H1 (cell line): ENCODE results near the gene TBC1D16. TPM values are rescaled to one million over a fixed set of nuclear protein-coding genes. Genes with fewer than 3 reads are reported as not detected.
A peak's percentile ranks its signal among the peaks of the same experiment; 100 is the strongest.

ENCODE experiments used
- CTCF ChIA-PET: fragments of 300-600 bp; sonication (Branson Sonifier 250); formaldehyde crosslinking; loops from one replicate; lab custom pipeline; 2021; ENCODE audit not compliant: partially characterized antibody; lab: Charles Lee
- POLR2A ChIA-PET: fragments of 300-600 bp; sonication (Branson Sonifier 250); formaldehyde crosslinking; loops from one replicate; lab custom pipeline; 2021; ENCODE audit warnings: inconsistent platforms; ENCODE audit not compliant: partially characterized antibody; lab: Charles Lee
- DNase-seq, 2 experiments: peaks; one replicate each; pipeline versions ENCODE4 v3.0.0 to v3.0.0-alpha.2; 2010 to 2022; ENCODE audit warnings: low spot score in 2 of 2, low read depth in 1 of 2, mixed read lengths in 1 of 2
- FAIRE-seq: peaks from 2 replicates; lab custom pipeline; 2011; peaks lifted over from hg19 to GRCh38; lab: Jason Lieb, UNC
- H2AFZ ChIP-seq: 2 replicates; pipeline ENCODE4 v1.8.1; 2012; ENCODE audit warnings: low read length, inconsistent platforms
- H2AK5ac ChIP-seq: 2 replicates; pipeline ENCODE4 v1.6.1; 2013; ENCODE audit warnings: low read depth, low read length
- H2BK120ac ChIP-seq: replicated peaks from 2 replicates; pipeline ENCODE3; 2013; ENCODE audit warnings: low read depth, low read length, inconsistent platforms
- H2BK12ac ChIP-seq: 2 replicates; pipeline ENCODE4 v1.6.1; 2013; ENCODE audit warnings: low read depth, low read length
- H2BK15ac ChIP-seq: 2 replicates; pipeline ENCODE4 v1.6.1; 2013; ENCODE audit warnings: low read length
- H2BK20ac ChIP-seq: 2 replicates; pipeline ENCODE4 v1.6.1; 2013; ENCODE audit warnings: low read length
- H2BK5ac ChIP-seq: 2 replicates; pipeline ENCODE4 v1.6.1; 2013; ENCODE audit warnings: low read depth, low read length
- H3K14ac ChIP-seq: 2 replicates; pipeline ENCODE4 v1.6.1; 2013; ENCODE audit warnings: inconsistent platforms; ENCODE audit not compliant: insufficient read length
- H3K18ac ChIP-seq: 2 replicates; pipeline ENCODE4 v1.6.1; 2013; ENCODE audit warnings: low read length; ENCODE audit errors: extremely low read depth
- H3K23ac ChIP-seq: 2 replicates; pipeline ENCODE4 v1.6.1; 2013; ENCODE audit warnings: inconsistent platforms; ENCODE audit not compliant: insufficient read length
- H3K23me2 ChIP-seq: 2 replicates; pipeline ENCODE4 v1.6.1; 2013; ENCODE audit warnings: low read depth, low read length
- H3K27ac ChIP-seq: 2 replicates; pipeline ENCODE4 v1.6.1; 2011; ENCODE audit warnings: low read depth, low read length, inconsistent platforms
- H3K27me3 ChIP-seq, 4 experiments: replicated peaks in 1 of 4; 1 replicate in 1 of 4; 2 replicates in 3 of 4; pipeline versions ENCODE4 v1.6.1 to v1.8.1; 2011 to 2013; ENCODE audit warnings: low read length in 3 of 4, mild to moderate bottlenecking in 3 of 4, inconsistent platforms in 2 of 4, mixed read lengths in 2 of 4, moderate library complexity in 1 of 4; ENCODE audit not compliant: control insufficient read depth in 3 of 4, insufficient read depth in 3 of 4; ENCODE audit errors: extremely low read depth in 1 of 4
- H3K36me3 ChIP-seq, 4 experiments: 2 replicates each; pipeline versions ENCODE4 v1.6.1 to v1.8.1; 2011 to 2013; ENCODE audit warnings: mild to moderate bottlenecking in 4 of 4, low read length in 3 of 4, moderate library complexity in 2 of 4, control low read depth in 1 of 4, inconsistent platforms in 1 of 4; ENCODE audit not compliant: insufficient read depth in 4 of 4, control insufficient read depth in 2 of 4
- H3K4ac ChIP-seq: replicated peaks from 2 replicates; pipeline ENCODE3; 2013; ENCODE audit warnings: low read length, low read depth, mixed read lengths, inconsistent platforms; ENCODE audit not compliant: insufficient read length
- H3K4me1 ChIP-seq, 4 experiments: replicated peaks in 1 of 4; 1 replicate in 1 of 4; 2 replicates in 3 of 4; pipeline versions ENCODE4 v1.6.1 to v1.8.1; 2011 to 2013; ENCODE audit warnings: low read length in 3 of 4, inconsistent platforms in 2 of 4, mixed read lengths in 1 of 4; ENCODE audit not compliant: insufficient read depth in 4 of 4, control insufficient read depth in 3 of 4
- H3K4me2 ChIP-seq, 2 experiments: 2 replicates each; pipeline versions ENCODE4 v1.6.1 to v1.8.1; 2011 to 2013; ENCODE audit warnings: low read depth in 2 of 2, low read length in 2 of 2, control low read depth in 1 of 2, inconsistent platforms in 1 of 2, mild to moderate bottlenecking in 1 of 2; ENCODE audit not compliant: insufficient read depth in 1 of 2
- H3K4me3 ChIP-seq, 4 experiments: fragments of 200-600, 300-600 bp in 1 of 4; sonication (generic), shearing (Covaris generic), sonication (Bioruptor Twin) in 1 of 4; 2 replicates each; pipeline versions ENCODE4 v1.5.1 to v1.8.1; 2011 to 2016; ENCODE audit warnings: low read length in 4 of 4, low read depth in 3 of 4, control low read depth in 2 of 4, inconsistent platforms in 2 of 4, mild to moderate bottlenecking in 2 of 4, mixed read lengths in 1 of 4, moderate library complexity in 1 of 4; ENCODE audit not compliant: insufficient read depth in 2 of 4; ENCODE audit errors: extremely low read depth in 1 of 4
- H3K56ac ChIP-seq: replicated peaks from 2 replicates; pipeline ENCODE3; 2013; ENCODE audit warnings: low read depth, mild to moderate bottlenecking, mixed read lengths, low read length, inconsistent platforms; ENCODE audit not compliant: insufficient read length
- H3K79me1 ChIP-seq: 2 replicates; pipeline ENCODE4 v1.6.1; 2013; ENCODE audit warnings: low read depth, low read length, control low read depth
- H3K79me2 ChIP-seq, 2 experiments: 2 replicates each; pipeline versions ENCODE4 v1.6.1 to v1.8.1; 2012 to 2013; ENCODE audit warnings: low read length in 2 of 2, mild to moderate bottlenecking in 2 of 2, inconsistent platforms in 1 of 2; ENCODE audit not compliant: insufficient read depth in 2 of 2, control insufficient read depth in 1 of 2
- H3K9ac ChIP-seq, 4 experiments: replicated peaks in 1 of 4; 1 replicate in 1 of 4; 2 replicates in 3 of 4; pipeline versions ENCODE4 v1.6.1 to v1.8.1; 2011 to 2013; ENCODE audit warnings: low read depth in 3 of 4, low read length in 3 of 4, control low read depth in 2 of 4, mild to moderate bottlenecking in 2 of 4, moderate library complexity in 2 of 4, inconsistent platforms in 1 of 4; ENCODE audit errors: extremely low read depth in 1 of 4
- H3K9me3 ChIP-seq, 2 experiments: 2 replicates each; pipeline versions ENCODE4 v1.6.1 to v1.8.1; 2012 to 2013; ENCODE audit warnings: mild to moderate bottlenecking in 2 of 2, moderate library complexity in 2 of 2, control low read depth in 1 of 2, inconsistent platforms in 1 of 2, low read depth in 1 of 2, low read length in 1 of 2, mixed read lengths in 1 of 2; ENCODE audit not compliant: insufficient read depth in 2 of 2
- H4K20me1 ChIP-seq, 2 experiments: replicated peaks in 1 of 2; 2 replicates each; pipeline versions ENCODE3 to v1.8.1; 2011 to 2013; ENCODE audit warnings: inconsistent platforms in 2 of 2, low read length in 2 of 2, mild to moderate bottlenecking in 1 of 2; ENCODE audit not compliant: insufficient read depth in 2 of 2, control insufficient read depth in 1 of 2
- H4K5ac ChIP-seq: 2 replicates; pipeline ENCODE4 v1.6.1; 2013; ENCODE audit warnings: low read length, low read depth, mixed read lengths, inconsistent platforms; ENCODE audit not compliant: insufficient read length
- H4K8ac ChIP-seq: 2 replicates; pipeline ENCODE4 v1.8.0; 2013; ENCODE audit warnings: mild to moderate bottlenecking, moderate library complexity, low read length, inconsistent platforms; ENCODE audit not compliant: insufficient read depth; ENCODE audit errors: extremely low read depth
- H4K91ac ChIP-seq: replicated peaks from 2 replicates; pipeline ENCODE3; 2013; ENCODE audit warnings: low read length, mixed read lengths, inconsistent platforms; ENCODE audit not compliant: insufficient read length
- CREB1 ChIP-seq: IDR thresholded peaks from 2 replicates; pipeline ENCODE4 v1.6.1; 2012; ENCODE audit warnings: inconsistent platforms
- HDAC2 ChIP-seq, 2 experiments: fragments of 300-600 bp in 1 of 2; sonication (generic) in 1 of 2; IDR thresholded peaks; 2 replicates each; pipeline ENCODE4 v1.6.1; 2011 to 2012; ENCODE audit warnings: low read depth in 2 of 2, low read length in 2 of 2, mild to moderate bottlenecking in 2 of 2, moderate library complexity in 2 of 2, borderline replicate concordance in 1 of 2, inconsistent platforms in 1 of 2
- NANOG ChIP-seq: IDR thresholded peaks from 2 replicates; pipeline ENCODE4 v1.6.1; 2011; ENCODE audit warnings: low read length, low read depth, mild to moderate bottlenecking, inconsistent platforms; ENCODE audit not compliant: insufficient read depth, poor library complexity, severe bottlenecking
- NRF1 ChIP-seq: IDR thresholded peaks from 2 replicates; pipeline ENCODE4 v1.6.1; 2011; ENCODE audit warnings: mild to moderate bottlenecking, low read depth, low read length, improper control_type of control experiment
- POU5F1 ChIP-seq: IDR thresholded peaks from 2 replicates; pipeline ENCODE4 v1.6.1; 2011; ENCODE audit warnings: low read depth, mild to moderate bottlenecking, low read length, moderate library complexity
- RAD21 ChIP-seq, 2 experiments: IDR thresholded peaks in 1 of 2; conservative IDR thresholded peaks in 1 of 2; 2 replicates each; pipeline ENCODE4 v1.6.1; 2011; ENCODE audit warnings: low read depth in 2 of 2, low read length in 2 of 2, improper control_type of control experiment in 1 of 2, inconsistent platforms in 1 of 2, mild to moderate bottlenecking in 1 of 2, moderate library complexity in 1 of 2
- SIX5 ChIP-seq: IDR thresholded peaks from 2 replicates; pipeline ENCODE4 v1.6.1; 2011; ENCODE audit warnings: mild to moderate bottlenecking, low read depth, low read length
- TAF1 ChIP-seq: IDR thresholded peaks from 2 replicates; pipeline ENCODE4 v1.6.1; 2011; ENCODE audit warnings: mild to moderate bottlenecking, low read depth, low read length
- TAF7 ChIP-seq: optimal IDR thresholded peaks from 2 replicates; pipeline ENCODE3; 2011; ENCODE audit warnings: low read depth, mild to moderate bottlenecking, inconsistent platforms, low read length, moderate library complexity, borderline replicate concordance
- YY1 ChIP-seq: IDR thresholded peaks from 2 replicates; pipeline ENCODE4 v1.6.1; 2011; ENCODE audit warnings: low read depth, mild to moderate bottlenecking, low read length
- WGBS, 2 experiments: shearing (Covaris generic) in 1 of 2; methylation state at CpG; one replicate each; pipeline versions ENCODE4 v1.1.6 to v1.1.7; 2013 to 2015; ENCODE audit warnings: low lambda C conversion rate in 2 of 2, mixed read lengths in 2 of 2, inconsistent platforms in 1 of 2, low coverage in 1 of 2, missing lambda C conversion rate in 1 of 2; ENCODE audit not compliant: insufficient replicate concordance in 2 of 2, insufficient coverage in 1 of 2, insufficient read length in 1 of 2; ENCODE audit errors: extremely low coverage in 1 of 2, missing lambda C conversion rate in 1 of 2; 5-methylcytosine and 5-hydroxymethylcytosine counted together
- polyA plus RNA-seq, 7 experiments: library from polyadenylated mRNA; depleted of rRNA in 3 of 7; stranded (reverse) in 5 of 7; unstranded in 2 of 7; fragments of >200 nt in 5 of 7; fragments of 200-250 nt in 2 of 7; gene quantifications; 1 replicate in 5 of 7; 2 replicates in 1 of 7; 4 replicates in 1 of 7; pipeline versions ENCODE4 v1.2.1 to v1.2.3, GENCODE V29; 2011 to 2013; ENCODE audit warnings: missing spikeins in 2 of 7, mixed read lengths in 2 of 7
- total RNA-seq: library from RNA; stranded (reverse); fragmentation: NEBNext Ultra II Directional; extraction: Animal tissue kit (Norgen Biotek cat#: 25700); gene quantifications from 2 replicates; pipeline ENCODE4 v1.2.1, GENCODE V29; 2021

The TBC1D16 gene
- total and polyA plus RNA-seq, 2 of the 8 experiments (the other 6 are each of a cell fraction or from before 2014, with no cell fraction given), result 21.1 to 109 TPM

- Histone ChIP-seq H2BK120ac (no peak overlapping the region), H3K4me3 (no peak overlapping the region), H3K4me1 (peaks cover 3 to 37% (median 24%) of the 10 kb centered on the region in 4 experiments; a peak in 6 of 7 replicates), H4K91ac (no peak overlapping the region), H3K79me1 (no peaks in the 10 kb centered on the region), H2AK5ac (peak overlapping the region; percentile 67; the same call in 1 of the 2 replicates), H3K18ac (no peak overlapping the region; the same call in 1 of the 2 replicates), H3K79me2 (no peaks in the 10 kb centered on the region), H3K9me3 (no peaks in the 10 kb centered on the region), H3K4me2 (no peak overlapping the region), H3K27ac (no peak overlapping the region), H2AFZ (no peak overlapping the region), H2BK15ac (peak overlapping the region; percentile 90), H3K56ac (no peak overlapping the region), H4K20me1 (peaks cover 0 to 1% of the 10 kb centered on the region in 2 experiments), H3K4ac (no peak overlapping the region), H4K8ac (no peak overlapping the region; the same call in 1 of the 2 replicates), H2BK20ac (0 out of 2 replicates have a peak overlapping the region, but pooled peaks have one; percentile 72), H3K9ac (no peak overlapping the region), H2BK5ac (no peak overlapping the region), H3K14ac (no peak overlapping the region), H2BK12ac (peak overlapping the region; percentile 80; the same call in 1 of the 2 replicates), H3K36me3 (no peaks in the 10 kb centered on the region), H4K5ac (no peak overlapping the region), H3K23ac (no peak overlapping the region), H3K27me3 (peaks cover 0 to 13% (median 1%) of the 10 kb centered on the region in 4 experiments; a peak in 2 of 7 replicates), H3K23me2 (peaks cover 4% of the 10 kb centered on the region; the same call in 1 of the 2 replicates)
- WGBS, 2 experiments, result 88% methylated on average over 14 of the region's 16 CpGs; no CpG with 5 or more reads in 1 of the 2 experiments
- POLR2A ChIA-PET, result interaction anchor here (0.7 to 1.9 kb wide), 8 partner anchors 13 to 132 kb away, joined by 3 to 9 read pairs (median 4); partner anchors contain the start of genes CBX4 and CBX8
- CTCF ChIA-PET, result interaction anchor here (0.6 to 2.1 kb wide), 8 partner anchors 12 to 1880 kb away, joined by 3 to 9 read pairs (median 4); no protein-coding TSS in a partner anchor
- no peak for DNase-seq
- no peak for FAIRE-seq
- TF ChIP-seq NRF1 (no peak), RAD21 (IDR thresholded peaks at IDR 0.05 in 1 of 2, conservative IDR thresholded peaks at IDR 0.05 in 1 of 2; ENCODE audit: low read depth in 2 of 2, low read length in 2 of 2) (no peak), YY1 (no peak), NANOG (no peak), POU5F1 (no peak), TAF1 (no peak), CREB1 (no peak), SIX5 (no peak), TAF7 (no peak), HDAC2 (IDR thresholded peaks at IDR 0.05; ENCODE audit: borderline replicate concordance in 1 of 2, low read depth in 2 of 2, low read length in 2 of 2) (no peak)
Measured at GRCh38 chr17:79928502-79929256, 107.0 kb downstream of the TBC1D16 start.
